KBM-7 (cell line): ENCODE results near the gene SDK1.
"Not testable (repeated sequence)": the region's sequence is repeated elsewhere in the genome, so short reads cannot be mapped to it uniquely, and the experiment has no call there.

Experiments
- DNase-seq: peaks from one replicate; pipeline ENCODE4 v3.0.0-alpha.2; 2015
- in situ Hi-C: fragments of 300-500 bp; cut with MboI; formaldehyde crosslinking; loops from 2 replicates; pipeline ENCODE4 v1.14.3; 2020; ENCODE audit warnings: low sequenced_read_pairs, low pct_unique_long_range_greater_than_20kb, mixed read lengths

Gene SDK1

GRCh38 chr7:4073052-4073451 is 772.0 kb downstream of the SDK1 start:
- in situ Hi-C loops, result no loop called here
- DNase-seq, result no peak

- in situ Hi-C loops, result no loop called here
- no peak for DNase-seq
Observed at GRCh38 chr7:4073750-4074149, 772.7 kb downstream of the SDK1 start.

- DNase-seq, result no peak
- in situ Hi-C loops, result no loop called here
Observed at GRCh38 chr7:4074407-4074806, 773.4 kb downstream of the SDK1 start.

GRCh38 chr7:4074994-4075393 is 773.9 kb downstream of the SDK1 start:
- DNase-seq, result no peak

GRCh38 chr7:4076701-4077294 is 775.7 kb downstream of the SDK1 start:
- DNase-seq, result no peak
- in situ Hi-C loops, result no loop called here

More at GRCh38 chr7:4074994-4075393, 773.9 kb downstream of the SDK1 start:
- in situ Hi-C loops, result no loop called here

GRCh38 chr7:4077980-4078379 is 776.9 kb downstream of the SDK1 start:
- no peak for DNase-seq
- in situ Hi-C loops, result no loop called here

- no peak for DNase-seq
- in situ Hi-C loops, result no loop called here
Observed at GRCh38 chr7:4078580-4078979, 777.5 kb downstream of the SDK1 start.

- in situ Hi-C loops, result no loop called here
- DNase-seq, result no peak
Observed at GRCh38 chr7:4079366-4079765, 778.3 kb downstream of the SDK1 start.

GRCh38 chr7:4079956-4080355 is 778.9 kb downstream of the SDK1 start:
- DNase-seq, result no peak
- in situ Hi-C loops, result no loop called here

GRCh38 chr7:4080954-4081353 is 779.9 kb downstream of the SDK1 start:
- in situ Hi-C loops, result no loop called here
- no peak for DNase-seq

GRCh38 chr7:4083513-4083912 is 782.5 kb downstream of the SDK1 start:
- in situ Hi-C loops, result no loop called here
- no peak for DNase-seq

GRCh38 chr7:4084271-4084670 is 783.2 kb downstream of the SDK1 start:
- DNase-seq, result no peak
- in situ Hi-C loops, result no loop called here

GRCh38 chr7:4085937-4086691 is 785.1 kb downstream of the SDK1 start:
- DNase-seq, result peak; percentile 10
- in situ Hi-C loops, result no loop called here

GRCh38 chr7:4086723-4087122 is 785.7 kb downstream of the SDK1 start:
- DNase-seq, result no peak
- in situ Hi-C loops, result no loop called here

- in situ Hi-C loops, result no loop called here
- DNase-seq, result no peak
Observed at GRCh38 chr7:4091767-4092166, 790.7 kb downstream of the SDK1 start.

- no peak for DNase-seq
- in situ Hi-C loops, result no loop called here
Observed at GRCh38 chr7:4093035-4093434, 792.0 kb downstream of the SDK1 start.

GRCh38 chr7:4093483-4093882 is 792.4 kb downstream of the SDK1 start:
- DNase-seq, result no peak
- in situ Hi-C loops, result no loop called here

- in situ Hi-C loops, DNase-seq: not testable (repeated sequence)
Observed at GRCh38 chr7:4094158-4094557, 793.1 kb downstream of the SDK1 start.

GRCh38 chr7:4097001-4097609 is 796.1 kb downstream of the SDK1 start:
- in situ Hi-C loops, result no loop called here
- DNase-seq, result no peak

GRCh38 chr7:4098169-4098568 is 797.1 kb downstream of the SDK1 start:
- in situ Hi-C loops, result no loop called here
- no peak for DNase-seq

GRCh38 chr7:4099651-4100050 is 798.6 kb downstream of the SDK1 start:
- no peak for DNase-seq
- in situ Hi-C loops, result no loop called here
